Adipose tissue (tissue), 3 donors: Measurements from ENCODE around the gene ZNF628. TPM values are rescaled to one million over a fixed set of nuclear protein-coding genes. Genes with fewer than 3 reads are reported as not detected.

ENCODE experiments used
- H3K27ac ChIP-seq: one replicate; pipeline ENCODE4 v1.5.1; 2013; ENCODE audit warnings: low read depth, low read length
- WGBS, 3 donors: extraction: QIAGEN DNeasy Blood & Tissue Kit; methylation state at CpG; one replicate each; pipeline ENCODE4 v1.1.7; 2013; 5-methylcytosine and 5-hydroxymethylcytosine counted together
- polyA plus RNA-seq, 3 donors: library from polyadenylated mRNA; stranded (reverse); fragments of 200-250 nt; gene quantifications; one replicate each; pipeline ENCODE4 v1.2.3, GENCODE V29; 2013
- donor health status: healthy with polysubstance abuse.
- donor health status: Bipolar disorder and iron deficiency.
- donor health status: healthy.

The ZNF628 gene
- polyA plus RNA-seq, 3 donors, result 1.9 to 5.6 (median 4.0) TPM

DNA sequence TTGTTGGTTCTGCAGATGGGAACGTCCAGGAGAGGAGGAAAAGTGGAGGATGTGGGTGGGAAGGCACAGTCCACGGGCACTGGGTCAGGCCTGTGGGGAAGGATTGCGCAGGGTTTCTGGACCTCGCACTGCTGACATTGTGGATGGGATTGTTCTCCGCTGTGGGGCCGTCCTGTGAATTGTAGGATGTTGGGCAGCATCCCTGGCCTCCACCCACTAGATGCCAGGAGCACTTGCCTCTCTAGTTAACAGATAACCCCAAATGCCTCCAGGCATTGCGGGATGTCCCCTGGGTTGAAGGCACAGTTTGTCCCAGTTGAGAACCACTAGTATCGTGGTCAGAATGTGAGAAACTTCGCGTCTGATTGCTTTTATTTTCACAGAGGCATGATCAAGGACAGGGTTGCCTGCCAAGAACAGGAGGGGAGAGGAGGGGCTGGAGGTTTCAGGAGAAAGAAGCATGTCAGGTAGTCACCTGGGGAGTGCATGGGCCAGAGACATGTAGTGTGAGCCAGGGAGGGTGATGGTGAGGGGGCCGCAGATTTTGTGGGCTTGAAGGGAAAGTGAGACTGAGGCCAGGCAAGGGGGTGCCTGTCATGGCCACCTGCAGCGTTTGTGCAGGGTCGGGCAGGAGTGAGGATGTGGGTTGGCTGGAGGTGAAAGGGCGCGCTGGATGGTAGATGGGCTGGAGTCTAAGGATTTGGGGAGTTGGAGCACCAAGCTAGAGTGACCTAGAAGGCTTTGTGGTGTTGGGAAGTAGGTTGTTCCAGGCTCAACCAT is 3.2 kb downstream of the ZNF628 start:
- no peak overlapping the region for H3K27ac ChIP-seq
- WGBS, 3 donors, result 44 to 78% (median 70%) methylated on average over 15 of the region's 15 CpGs

DNA sequence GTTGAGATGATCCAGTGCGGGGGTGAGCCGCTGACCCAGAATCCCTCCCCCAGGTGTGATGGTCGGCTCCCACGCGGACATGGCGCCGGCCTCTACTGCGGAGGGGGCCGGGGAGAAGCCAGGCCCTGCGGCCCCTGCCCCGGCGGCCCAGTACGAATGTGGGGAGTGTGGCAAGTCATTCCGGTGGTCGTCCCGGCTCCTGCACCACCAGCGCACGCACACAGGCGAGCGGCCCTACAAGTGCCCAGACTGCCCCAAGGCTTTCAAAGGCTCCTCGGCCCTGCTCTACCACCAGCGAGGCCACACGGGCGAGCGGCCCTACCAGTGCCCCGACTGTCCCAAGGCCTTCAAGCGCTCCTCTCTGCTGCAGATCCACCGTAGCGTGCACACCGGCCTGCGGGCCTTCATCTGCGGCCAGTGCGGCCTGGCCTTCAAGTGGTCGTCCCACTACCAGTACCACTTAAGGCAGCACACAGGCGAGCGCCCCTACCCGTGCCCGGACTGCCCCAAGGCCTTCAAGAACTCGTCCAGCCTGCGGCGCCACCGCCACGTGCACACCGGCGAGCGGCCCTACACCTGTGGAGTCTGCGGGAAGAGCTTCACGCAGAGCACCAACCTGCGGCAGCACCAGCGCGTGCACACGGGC is 4.9 kb downstream of the ZNF628 start:
- no peak overlapping the region for H3K27ac ChIP-seq
- WGBS, 3 donors, result 95 to 97% (median 96%) methylated on average over 51 to 52 of the region's 52 CpGs

DNA sequence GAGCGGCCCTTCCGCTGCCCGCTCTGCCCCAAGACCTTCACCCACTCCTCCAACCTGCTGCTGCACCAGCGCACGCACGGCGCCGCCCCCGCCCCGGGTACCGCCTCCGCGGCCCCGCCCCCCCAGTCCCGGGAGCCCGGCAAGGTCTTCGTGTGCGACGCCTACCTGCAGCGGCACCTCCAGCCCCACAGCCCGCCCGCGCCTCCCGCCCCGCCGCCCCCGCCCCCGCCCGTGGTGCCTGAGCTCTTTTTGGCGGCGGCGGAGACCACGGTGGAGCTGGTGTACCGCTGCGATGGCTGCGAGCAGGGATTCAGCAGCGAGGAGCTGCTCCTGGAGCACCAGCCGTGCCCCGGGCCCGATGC is 5.4 kb downstream of the ZNF628 start:
- 69 to 83% (median 75%) methylated on average over 27 to 40 of the region's 40 CpGs for WGBS, 3 donors
- no peak overlapping the region for H3K27ac ChIP-seq

DNA sequence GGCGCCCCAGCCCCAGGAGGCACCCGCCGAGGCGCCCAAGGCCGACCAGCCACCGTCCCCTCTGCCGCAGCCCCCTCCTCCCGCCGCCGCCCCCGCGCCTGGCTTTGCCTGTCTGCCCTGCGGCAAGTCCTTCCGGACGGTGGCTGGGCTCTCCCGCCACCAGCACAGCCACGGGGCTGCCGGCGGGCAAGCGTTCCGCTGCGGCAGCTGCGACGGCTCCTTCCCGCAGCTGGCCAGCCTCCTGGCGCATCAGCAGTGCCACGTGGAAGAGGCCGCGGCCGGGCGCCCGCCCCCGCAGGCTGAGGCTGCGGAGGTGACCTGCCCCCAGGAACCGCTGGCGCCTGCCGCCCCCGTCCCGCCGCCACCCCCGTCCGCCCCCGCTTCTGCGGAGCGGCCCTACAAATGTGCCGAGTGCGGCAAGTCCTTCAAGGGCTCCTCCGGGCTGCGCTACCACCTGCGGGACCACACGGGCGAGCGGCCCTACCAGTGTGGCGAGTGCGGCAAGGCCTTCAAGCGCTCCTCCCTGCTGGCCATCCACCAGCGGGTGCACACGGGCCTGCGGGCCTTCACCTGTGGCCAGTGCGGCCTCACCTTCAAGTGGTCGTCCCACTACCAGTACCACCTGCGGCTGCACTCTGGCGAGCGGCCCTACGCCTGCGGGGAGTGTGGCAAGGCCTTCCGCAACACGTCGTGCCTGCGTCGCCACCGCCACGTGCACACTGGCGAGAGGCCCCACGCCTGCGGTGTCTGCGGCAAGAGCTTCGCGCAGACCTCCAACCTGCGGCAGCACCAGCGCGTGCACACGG is 5.9 kb downstream of the ZNF628 start:
- no peak overlapping the region for H3K27ac ChIP-seq
- 89 to 94% (median 92%) methylated on average over 55 to 83 of the region's 83 CpGs for WGBS, 3 donors

DNA sequence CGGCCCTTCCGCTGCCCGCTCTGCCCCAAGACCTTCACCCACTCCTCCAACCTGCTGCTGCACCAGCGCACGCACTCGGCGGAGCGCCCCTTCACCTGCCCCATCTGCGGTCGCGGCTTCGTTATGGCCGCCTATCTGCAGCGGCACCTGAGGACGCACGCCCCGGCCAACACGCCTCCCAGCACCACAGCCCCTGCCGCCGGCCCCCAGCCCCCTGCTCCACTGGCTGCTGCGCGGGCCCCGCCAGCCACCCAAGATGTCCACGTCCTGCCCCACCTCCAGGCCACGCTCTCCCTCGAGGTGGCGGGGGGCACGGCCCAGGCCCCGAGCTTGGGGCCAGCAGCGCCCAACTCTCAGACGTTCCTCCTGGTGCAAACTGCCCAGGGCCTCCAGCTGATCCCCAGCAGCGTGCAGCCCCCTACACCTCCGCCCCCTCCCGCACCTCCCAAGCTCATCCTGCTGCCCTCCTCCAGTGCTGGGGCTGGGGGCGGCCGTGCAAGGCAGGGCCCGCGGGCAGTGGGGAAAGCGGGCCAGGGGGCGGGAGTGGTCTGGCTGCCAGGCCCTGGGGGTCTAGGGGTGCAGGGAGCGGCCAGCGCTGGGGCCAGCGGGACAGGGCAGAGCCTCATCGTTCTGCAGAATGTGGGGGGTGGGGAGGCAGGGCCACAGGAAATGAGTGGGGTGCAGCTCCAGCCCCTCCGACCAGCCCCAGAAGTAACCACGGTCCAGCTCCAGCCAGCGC is 6.7 kb downstream of the ZNF628 start:
- WGBS, 3 donors, result 93 to 94% (median 94%) methylated on average over 44 to 47 of the region's 47 CpGs
- H3K27ac ChIP-seq, result no peak overlapping the region

DNA sequence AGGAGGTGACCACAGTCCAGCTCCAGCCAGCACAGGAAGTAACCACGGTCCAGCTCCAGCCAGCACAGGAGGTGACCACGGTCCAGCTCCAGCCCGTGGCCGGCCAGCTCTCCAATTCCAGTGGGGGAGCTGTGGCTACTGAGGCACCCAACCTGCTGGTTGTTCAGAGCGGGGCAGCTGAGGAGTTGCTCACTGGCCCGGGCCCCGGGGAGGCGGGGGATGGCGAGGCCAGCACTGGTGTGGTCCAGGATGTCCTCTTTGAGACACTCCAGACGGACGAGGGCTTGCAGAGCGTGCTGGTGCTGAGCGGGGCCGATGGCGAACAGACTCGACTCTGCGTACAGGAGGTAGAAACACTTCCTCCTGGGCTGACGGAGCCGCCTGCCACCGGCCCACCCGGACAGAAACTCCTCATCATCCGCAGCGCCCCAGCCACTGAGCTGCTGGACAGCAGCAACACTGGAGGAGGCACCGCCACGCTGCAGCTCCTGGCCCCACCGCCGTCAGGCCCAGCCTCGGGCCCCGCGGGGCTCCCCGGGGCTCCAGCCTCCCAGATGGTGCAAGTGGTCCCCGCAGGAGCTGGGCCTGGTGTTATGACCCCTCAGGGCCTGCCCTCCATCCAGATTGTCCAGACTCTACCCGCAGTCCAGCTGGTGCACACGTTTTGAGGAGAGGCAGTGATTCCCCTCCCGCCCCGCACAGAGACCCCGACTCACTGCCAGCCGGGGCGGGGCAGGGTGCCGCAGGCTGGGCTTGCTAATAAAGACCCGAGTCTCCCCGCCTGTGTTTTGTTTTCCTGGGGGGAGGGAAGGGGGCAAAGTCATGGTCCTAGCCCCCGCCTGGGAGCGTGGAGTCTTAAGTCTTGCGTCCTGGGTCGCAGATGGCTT is 7.5 kb downstream of the ZNF628 start:
- 73 to 78% (median 76%) methylated on average over 41 to 46 of the region's 46 CpGs for WGBS, 3 donors
- no peak overlapping the region for H3K27ac ChIP-seq

DNA sequence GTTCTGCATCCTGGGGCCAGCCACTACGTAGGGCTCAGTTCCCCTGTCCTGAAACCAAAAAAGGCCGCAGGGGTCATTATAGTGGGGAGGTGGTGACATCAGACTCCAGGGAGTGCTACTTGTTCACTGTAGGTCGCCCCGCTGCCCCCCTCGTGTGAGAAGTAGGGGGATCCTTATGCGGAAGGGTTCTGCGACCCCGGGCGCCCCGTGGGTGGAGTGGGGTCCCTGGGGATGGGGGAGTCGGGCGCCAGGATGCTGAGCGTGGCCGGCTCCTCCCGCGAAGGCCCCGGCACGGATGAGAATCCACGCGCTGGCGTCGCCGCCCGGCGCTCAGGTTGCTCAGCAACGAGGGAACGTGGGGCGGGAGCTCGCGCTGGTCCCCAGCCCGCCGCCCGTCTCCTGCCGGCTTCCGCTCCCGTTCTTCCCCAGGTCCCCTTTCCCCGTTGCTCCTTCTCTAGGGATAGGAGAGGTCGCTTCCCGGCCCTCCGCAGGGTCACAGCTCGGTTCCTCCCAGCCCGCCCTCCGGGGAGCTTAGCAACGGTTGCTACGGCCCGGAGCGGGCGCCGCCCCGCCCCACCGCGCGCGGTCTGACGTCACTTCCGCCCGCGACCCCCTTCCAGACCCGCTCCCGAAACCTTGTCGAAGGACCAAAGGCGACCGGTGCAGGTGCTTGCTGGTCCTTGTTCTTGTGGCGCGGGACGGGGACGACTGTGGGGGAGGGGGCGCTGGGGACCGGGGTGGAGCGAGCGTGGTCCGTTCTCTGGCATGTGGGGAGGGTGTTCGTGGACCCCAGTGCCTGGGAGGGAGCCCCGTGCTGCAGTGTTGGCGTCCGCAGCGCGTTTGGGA is 8.4 kb downstream of the ZNF628 start, which contains the start of gene NAT14:
Gene NAT14 (plus strand): TSS at position 596 of the 846 bp plus-strand sequence. CDS start 521 bp downstream, outside the sequence.
- H3K27ac ChIP-seq, result no peak within 1 kb of the TSS
- 1 to 2% (median 1%) methylated on average over 74 to 78 of the region's 78 CpGs for WGBS, 3 donors

DNA sequence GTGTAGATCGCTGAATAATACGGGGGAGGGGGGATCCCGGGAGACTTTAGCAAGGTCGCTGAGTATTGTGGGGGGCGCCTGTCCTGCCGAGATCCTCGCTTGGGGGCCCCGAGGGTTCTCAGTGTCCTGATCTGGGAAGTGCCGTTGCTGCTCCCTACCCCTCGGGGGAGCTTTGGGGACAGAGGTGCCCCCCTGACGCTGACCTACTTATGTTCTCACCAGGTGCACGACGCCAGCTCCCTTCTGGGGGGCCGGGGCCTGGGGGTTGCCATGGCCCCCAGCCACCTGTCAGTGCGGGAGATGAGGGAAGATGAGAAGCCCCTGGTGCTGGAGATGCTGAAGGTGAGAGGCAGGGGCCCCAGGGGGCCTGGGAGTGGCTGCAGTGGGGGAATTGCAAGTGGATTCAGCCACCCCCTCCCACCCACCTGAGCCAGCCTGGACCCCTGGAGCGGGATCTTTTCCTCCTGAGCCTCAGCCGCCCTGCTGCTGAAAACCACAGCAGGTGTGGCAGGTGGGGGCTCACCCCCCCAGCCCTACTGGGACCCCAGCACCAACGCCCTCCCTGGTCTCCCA is 9.1 kb downstream of the ZNF628 start:
- WGBS, 3 donors, result 29 to 33% (median 30%) methylated on average over 18 of the region's 18 CpGs

DNA sequence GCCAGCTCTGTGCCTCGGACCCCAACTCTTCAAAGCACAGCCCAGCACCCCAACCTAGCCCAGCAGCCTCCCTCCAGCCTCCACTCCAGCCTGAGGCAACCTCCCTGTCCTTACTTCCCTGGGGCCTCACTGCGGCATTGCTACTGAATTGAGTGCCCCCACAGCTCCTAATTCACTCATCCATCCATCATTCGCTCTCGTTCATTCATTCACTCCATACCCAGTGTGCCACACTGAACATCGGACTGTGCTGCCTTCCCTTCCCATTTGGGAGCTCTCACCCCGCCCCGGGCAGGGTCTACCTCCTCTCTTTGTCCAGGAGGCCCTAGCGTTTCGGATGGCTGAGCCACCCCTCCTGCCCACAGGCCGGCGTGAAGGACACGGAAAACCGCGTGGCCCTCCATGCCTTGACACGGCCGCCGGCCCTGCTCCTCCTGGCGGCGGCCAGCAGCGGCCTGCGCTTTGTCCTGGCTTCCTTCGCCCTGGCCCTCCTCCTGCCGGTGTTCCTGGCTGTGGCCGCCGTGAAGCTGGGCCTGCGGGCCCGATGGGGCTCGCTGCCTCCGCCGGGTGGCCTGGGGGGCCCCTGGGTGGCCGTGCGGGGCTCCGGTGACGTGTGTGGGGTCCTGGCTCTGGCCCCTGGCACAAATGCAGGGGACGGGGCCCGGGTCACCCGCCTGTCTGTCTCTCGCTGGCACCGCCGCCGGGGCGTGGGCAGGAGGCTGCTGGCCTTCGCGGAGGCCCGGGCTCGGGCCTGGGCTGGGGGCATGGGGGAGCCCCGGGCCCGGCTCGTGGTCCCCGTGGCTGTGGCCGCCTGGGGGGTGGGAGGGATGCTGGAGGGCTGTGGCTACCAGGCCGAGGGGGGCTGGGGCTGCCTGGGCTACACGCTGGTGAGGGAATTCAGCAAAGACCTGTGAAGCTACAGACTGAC is 9.9 kb downstream of the ZNF628 start:
- 62 to 77% (median 70%) methylated on average over 39 to 53 of the region's 53 CpGs for WGBS, 3 donors

More for the DNA sequence above, 9.1 kb downstream of the ZNF628 start:
- H3K27ac ChIP-seq, result no peak overlapping the region

DNA sequence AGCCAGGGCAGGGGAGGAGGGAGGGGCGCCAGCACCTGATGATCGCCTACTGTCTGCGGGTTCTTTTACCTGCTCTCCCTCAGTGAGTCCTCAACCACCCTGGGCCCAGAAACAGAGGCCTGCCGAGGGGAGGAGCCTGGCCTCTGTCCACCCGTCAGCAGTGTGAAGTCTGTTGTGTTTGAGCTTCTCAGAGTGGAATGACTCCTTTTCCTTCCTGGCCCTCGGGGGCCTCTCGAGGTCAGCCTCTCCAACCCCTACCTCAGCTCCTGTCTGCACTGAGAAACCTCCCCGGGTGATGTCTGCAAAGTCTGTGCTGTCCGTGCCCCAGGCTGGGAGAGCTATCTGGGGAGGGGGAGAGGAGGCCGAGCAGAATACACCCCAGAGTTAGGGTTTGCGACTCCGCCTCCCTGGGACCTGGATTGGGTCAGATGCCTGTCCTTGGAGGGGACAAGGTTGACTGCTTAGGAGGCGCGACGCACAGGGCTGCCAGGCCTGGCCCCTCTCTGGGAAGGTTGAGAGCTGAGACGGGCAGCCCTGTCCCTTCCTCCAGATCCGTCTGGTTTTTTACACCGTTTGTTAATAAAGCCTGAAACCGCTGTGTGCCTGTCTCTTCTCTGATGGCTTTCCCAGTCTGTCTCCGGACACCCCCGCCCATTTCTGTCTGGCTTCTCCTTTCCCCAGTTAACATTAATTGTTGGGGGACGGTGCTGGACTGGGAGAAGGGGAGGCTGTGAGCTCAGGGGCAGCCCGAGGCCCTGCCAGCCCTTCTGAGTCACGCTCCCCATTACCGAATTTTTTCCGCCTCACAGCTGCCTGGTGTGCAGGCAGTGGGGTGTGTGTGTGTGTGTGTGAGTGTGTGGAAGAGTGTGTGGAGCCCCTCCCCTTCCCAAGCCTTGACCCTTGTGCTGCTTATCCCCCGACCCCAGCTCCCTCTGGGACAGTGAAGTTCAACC is 10.8 kb downstream of the ZNF628 start:
- WGBS, 3 donors, result 31 to 41% (median 38%) methylated on average over 25 to 27 of the region's 27 CpGs
- no peak overlapping the region for H3K27ac ChIP-seq

More for the DNA sequence above, 9.9 kb downstream of the ZNF628 start:
- no peak overlapping the region for H3K27ac ChIP-seq

DNA sequence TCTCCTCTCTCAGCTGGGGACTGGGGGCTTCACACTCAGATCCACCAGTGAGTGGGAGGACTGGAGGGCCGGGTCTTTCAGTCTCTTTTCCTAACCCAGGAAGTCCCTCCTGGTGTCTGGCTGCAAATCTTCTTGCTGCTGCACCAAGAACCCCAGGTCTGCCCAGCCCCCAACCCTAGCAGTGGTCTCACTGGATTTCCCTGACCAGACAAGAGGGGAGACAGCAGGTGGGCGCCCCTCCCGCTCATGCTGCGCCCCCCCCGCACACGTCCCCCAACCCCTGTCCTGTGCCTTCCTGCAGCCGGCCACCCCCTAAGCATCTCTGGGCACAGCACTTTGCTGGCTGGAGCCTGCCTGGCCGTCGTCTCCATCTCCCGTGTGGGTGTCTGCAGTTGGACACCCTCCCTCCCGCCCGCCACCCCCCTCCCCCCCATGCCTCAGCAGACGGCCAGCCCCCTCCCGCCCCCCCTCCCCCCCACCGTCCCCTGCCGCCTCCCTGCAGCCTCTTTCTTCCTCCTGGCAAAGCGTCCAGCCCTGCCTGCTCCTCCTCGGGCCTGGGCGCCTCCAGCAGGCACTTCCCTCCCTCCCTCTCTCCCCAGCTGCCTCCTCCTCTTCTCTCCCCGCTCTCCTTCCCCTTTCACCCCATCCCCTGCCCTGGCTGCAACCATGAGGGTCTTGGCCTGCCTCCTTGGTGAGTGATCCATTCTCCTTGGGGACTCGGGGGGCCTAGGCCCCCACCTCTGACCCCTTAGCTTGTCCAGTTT is 11.7 kb downstream of the ZNF628 start, which contains the start of gene SSC5D:
Gene SSC5D (plus strand): TSS at position 513 of the 764 bp plus-strand sequence. CDS start 154 bp downstream, at position 667.
- WGBS, 3 donors, result 15 to 27% (median 15%) methylated on average over 13 to 19 of the region's 21 CpGs
- no peak within 1 kb of the TSS for H3K27ac ChIP-seq

DNA sequence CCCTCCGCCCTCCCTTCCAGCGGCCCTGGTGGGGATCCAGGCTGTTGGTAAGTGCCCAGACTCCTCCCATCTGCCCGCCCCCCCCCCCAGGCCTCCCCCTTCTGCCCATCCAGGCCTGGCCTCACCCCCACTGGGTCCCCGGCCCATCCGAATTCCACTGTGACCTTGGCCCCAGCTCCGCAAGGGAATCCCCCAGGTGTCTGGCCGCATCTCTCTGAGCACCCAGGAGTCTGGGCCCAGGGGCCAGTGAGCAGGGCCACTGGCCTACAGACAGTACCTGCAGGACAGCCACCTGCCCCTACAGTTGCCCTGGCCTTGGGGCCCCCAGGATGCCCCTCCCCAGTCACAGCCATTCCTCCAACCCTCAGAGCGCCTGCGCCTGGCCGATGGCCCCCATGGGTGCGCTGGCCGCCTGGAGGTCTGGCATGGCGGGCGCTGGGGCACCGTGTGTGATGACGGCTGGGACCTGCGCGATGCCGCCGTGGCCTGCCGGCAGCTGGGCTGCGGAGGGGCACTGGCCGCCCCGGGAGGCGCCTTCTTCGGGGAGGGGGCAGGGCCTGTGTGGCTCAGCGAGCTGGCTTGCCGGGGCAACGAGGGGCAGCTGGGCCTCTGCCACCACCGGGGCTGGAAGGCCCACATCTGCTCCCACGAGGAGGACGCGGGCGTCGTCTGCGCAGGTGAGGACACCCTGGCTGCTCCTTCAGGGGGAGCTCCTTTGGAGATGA is 12.7 kb downstream of the ZNF628 start:
- 52 to 70% (median 62%) methylated on average over 32 to 36 of the region's 36 CpGs for WGBS, 3 donors
- no peak overlapping the region for H3K27ac ChIP-seq
